ENCODE measurements around the gene COQ3.
A peak's percentile ranks its signal among the peaks of the same experiment; 100 is the strongest.
"Not testable (repeated sequence)": the region's sequence is repeated elsewhere in the genome, so short reads cannot be mapped to it uniquely, and the experiment has no call there.

Gene COQ3

GRCh38 chr6:99341862-99342455, 52.0 kb downstream of the COQ3 start:
- no peak overlapping the region for H3K27ac ChIP-seq
- no peak overlapping the region for H3K4me3 ChIP-seq (ENCODE audit: low read depth, low read length)
- no peaks in the 10 kb centered on the region for H3K36me3 ChIP-seq (replicated peaks)
- no peaks in the 10 kb centered on the region for H3K27me3 ChIP-seq (replicated peaks)
- no peak for TF ChIP-seq CTCF (IDR thresholded peaks at IDR 0.05; ENCODE audit: low read depth, low read length, missing control alignments)
- DNase-seq = no peak
- in situ Hi-C loops (cut with HindIII; ENCODE audit: low pct_ligation_motif_present, low sequenced_read_pairs) = no loop called here

GRCh38 chr6:99338188-99338587, 55.8 kb downstream of the COQ3 start:
- Histone ChIP-seq H3K27me3 (replicated peaks) (no peaks in the 10 kb centered on the region), H3K27ac (no peak overlapping the region), H3K36me3 (replicated peaks) (no peaks in the 10 kb centered on the region), H3K4me3 (ENCODE audit: low read depth, low read length) (no peak overlapping the region)
- no peak for DNase-seq
- no peak for TF ChIP-seq CTCF (IDR thresholded peaks at IDR 0.05; ENCODE audit: low read depth, low read length, missing control alignments)
- in situ Hi-C loops (cut with HindIII; ENCODE audit: low pct_ligation_motif_present, low sequenced_read_pairs) = no loop called here

- H3K4me3 ChIP-seq (ENCODE audit: low read depth, low read length); H3K27ac ChIP-seq; H3K27me3 ChIP-seq (replicated peaks); H3K36me3 ChIP-seq (replicated peaks); DNase-seq; in situ Hi-C loops (cut with HindIII; ENCODE audit: low pct_ligation_motif_present, low sequenced_read_pairs): not testable (repeated sequence)
Observed at GRCh38 chr6:99335298-99335697, 58.7 kb downstream of the COQ3 start.

- TF ChIP-seq CTCF (IDR thresholded peaks at IDR 0.05; ENCODE audit: low read depth, low read length, missing control alignments) = peak; percentile 73
- DNase-seq = peak; percentile 68
- Histone ChIP-seq H3K4me3 (ENCODE audit: low read depth, low read length) (no peak overlapping the region), H3K27me3 (replicated peaks) (no peaks in the 10 kb centered on the region), H3K27ac (no peak overlapping the region), H3K36me3 (replicated peaks) (no peaks in the 10 kb centered on the region)
- in situ Hi-C loops (cut with HindIII; ENCODE audit: low pct_ligation_motif_present, low sequenced_read_pairs) = no loop called here
Observed at GRCh38 chr6:99334526-99335127, 59.4 kb downstream of the COQ3 start.

GRCh38 chr6:99333068-99333467, 60.9 kb downstream of the COQ3 start:
- in situ Hi-C loops (cut with HindIII; ENCODE audit: low pct_ligation_motif_present, low sequenced_read_pairs) = no loop called here
- no peak for DNase-seq
- no peak overlapping the region for H3K4me3 ChIP-seq (ENCODE audit: low read depth, low read length)
- TF ChIP-seq CTCF (IDR thresholded peaks at IDR 0.05; ENCODE audit: low read depth, low read length, missing control alignments) = no peak
- H3K36me3 ChIP-seq (replicated peaks) = no peaks in the 10 kb centered on the region
- no peak overlapping the region for H3K27ac ChIP-seq
- no peaks in the 10 kb centered on the region for H3K27me3 ChIP-seq (replicated peaks)

- in situ Hi-C loops (cut with HindIII; ENCODE audit: low pct_ligation_motif_present, low sequenced_read_pairs) = no loop called here
- H3K27me3 ChIP-seq (replicated peaks) = no peaks in the 10 kb centered on the region
- DNase-seq = no peak
- no peaks in the 10 kb centered on the region for H3K36me3 ChIP-seq (replicated peaks)
- no peak for TF ChIP-seq CTCF (IDR thresholded peaks at IDR 0.05; ENCODE audit: low read depth, low read length, missing control alignments)
- H3K27ac ChIP-seq = no peak overlapping the region
- H3K4me3 ChIP-seq (ENCODE audit: low read depth, low read length) = no peak overlapping the region
Observed at GRCh38 chr6:99331531-99331930, 62.5 kb downstream of the COQ3 start.
